Fibroblast of the aortic adventitia (primary cell): Measurements from ENCODE around the gene GNAS-AS1. TPM values are rescaled to one million over a fixed set of nuclear protein-coding genes. Genes with fewer than 3 reads are reported as not detected.

ENCODE experiments used
- DNase-seq: peaks from one replicate; pipeline ENCODE4 v3.0.0-alpha.2; 2010; ENCODE audit warnings: low read depth
- H3K4me3 ChIP-seq: 2 replicates; pipeline ENCODE4 v1.5.1; 2011; ENCODE audit warnings: low read depth, mild to moderate bottlenecking, control low read depth, low read length, moderate library complexity
- total RNA-seq: library from RNA; depleted of rRNA; stranded (reverse); fragments of >200 nt; gene quantifications from 2 replicates; pipeline ENCODE4 v1.2.3, GENCODE V29; 2012; ENCODE audit warnings: low replicate concordance
- TF ChIP-seq, protein P1 (sequence below): IDR thresholded peaks from 2 replicates; pipeline ENCODE4 v1.5.1; 2011; ENCODE audit warnings: mild to moderate bottlenecking, low read length, control low read depth, inconsistent platforms; ENCODE audit not compliant: insufficient read depth

Gene GNAS-AS1
- total RNA-seq, 1 donor = 0.81 TPM

- H3K4me3 ChIP-seq = no peak overlapping the region
- DNase-seq = no peak
Observed at GRCh38 chr20:58784321-58785074, 66.2 kb downstream of the GNAS-AS1 start.

GRCh38 chr20:58783511-58784011 is 67.1 kb downstream of the GNAS-AS1 start:
- H3K4me3 ChIP-seq = no peak overlapping the region
- no peak for DNase-seq
- TF ChIP-seq, protein P1, sequence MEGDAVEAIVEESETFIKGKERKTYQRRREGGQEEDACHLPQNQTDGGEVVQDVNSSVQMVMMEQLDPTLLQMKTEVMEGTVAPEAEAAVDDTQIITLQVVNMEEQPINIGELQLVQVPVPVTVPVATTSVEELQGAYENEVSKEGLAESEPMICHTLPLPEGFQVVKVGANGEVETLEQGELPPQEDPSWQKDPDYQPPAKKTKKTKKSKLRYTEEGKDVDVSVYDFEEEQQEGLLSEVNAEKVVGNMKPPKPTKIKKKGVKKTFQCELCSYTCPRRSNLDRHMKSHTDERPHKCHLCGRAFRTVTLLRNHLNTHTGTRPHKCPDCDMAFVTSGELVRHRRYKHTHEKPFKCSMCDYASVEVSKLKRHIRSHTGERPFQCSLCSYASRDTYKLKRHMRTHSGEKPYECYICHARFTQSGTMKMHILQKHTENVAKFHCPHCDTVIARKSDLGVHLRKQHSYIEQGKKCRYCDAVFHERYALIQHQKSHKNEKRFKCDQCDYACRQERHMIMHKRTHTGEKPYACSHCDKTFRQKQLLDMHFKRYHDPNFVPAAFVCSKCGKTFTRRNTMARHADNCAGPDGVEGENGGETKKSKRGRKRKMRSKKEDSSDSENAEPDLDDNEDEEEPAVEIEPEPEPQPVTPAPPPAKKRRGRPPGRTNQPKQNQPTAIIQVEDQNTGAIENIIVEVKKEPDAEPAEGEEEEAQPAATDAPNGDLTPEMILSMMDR = no peak

More at GRCh38 chr20:58784321-58785074, 66.2 kb downstream of the GNAS-AS1 start:
- TF ChIP-seq, protein P1 = no peak

- no peak for DNase-seq
- TF ChIP-seq, protein P1 = no peak
- no peak overlapping the region for H3K4me3 ChIP-seq
Observed at GRCh38 chr20:58781138-58781537, 69.6 kb downstream of the GNAS-AS1 start.

DNA sequence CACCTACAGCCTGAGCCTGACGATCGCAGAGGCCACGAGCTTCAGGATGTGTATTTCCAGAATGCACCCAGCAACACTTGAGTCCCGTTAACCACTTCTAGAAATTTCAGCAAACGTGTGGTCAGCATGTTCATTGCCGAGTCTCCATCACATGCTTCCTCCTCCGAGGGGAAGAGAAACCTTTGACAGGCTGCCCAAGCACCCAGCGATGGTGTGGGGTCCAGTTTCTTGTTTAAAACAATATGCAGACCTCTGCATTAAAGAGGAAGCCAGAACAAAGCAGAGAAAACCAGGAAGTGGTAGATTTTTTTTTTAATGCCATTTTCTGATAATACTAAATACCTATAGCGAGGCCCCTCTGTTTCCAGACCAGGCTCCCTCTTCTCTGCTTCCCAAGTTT is 71.9 kb downstream of the GNAS-AS1 start:
- TF ChIP-seq, protein P1 = no peak
- H3K4me3 ChIP-seq = no peak overlapping the region
- DNase-seq = no peak

GRCh38 chr20:58777657-58778056 is 73.0 kb downstream of the GNAS-AS1 start:
- no peak overlapping the region for H3K4me3 ChIP-seq
- TF ChIP-seq, protein P1 = no peak
- no peak for DNase-seq

DNA sequence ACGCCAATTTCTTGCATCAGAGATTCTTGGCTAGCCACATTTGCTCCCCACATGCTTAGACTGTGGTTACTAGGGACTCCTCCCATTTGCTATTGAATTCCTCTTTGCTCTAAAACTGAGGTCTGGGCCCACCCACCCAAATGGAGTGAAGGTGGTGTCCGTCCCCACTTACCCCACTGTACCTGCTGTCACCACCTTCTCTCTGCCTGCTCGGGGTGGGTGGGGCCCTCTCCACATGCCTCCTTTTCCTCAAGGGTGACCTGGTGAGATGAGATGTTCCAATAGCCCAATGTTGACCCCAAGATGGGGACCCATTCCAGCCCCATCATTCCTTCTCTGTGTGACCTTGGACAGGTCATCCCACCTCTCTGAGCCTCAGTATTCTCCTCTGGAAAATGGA is 74.6 kb downstream of the GNAS-AS1 start:
- no peak for DNase-seq
- TF ChIP-seq, protein P1 = no peak

More for the DNA sequence above, 74.6 kb downstream of the GNAS-AS1 start:
- no peak overlapping the region for H3K4me3 ChIP-seq
